Activated T-cell treated with anti-CD3 and anti-CD28 coated beads, Interleukin-2, amount 50 U/mL, for 1 hour (primary cell): ENCODE measurements around the gene TNNC1.

Source experiments
- DNase-seq: peaks from one replicate; pipeline ENCODE4 v3.0.0-alpha.2; 2020

TNNC1 gene

DNA sequence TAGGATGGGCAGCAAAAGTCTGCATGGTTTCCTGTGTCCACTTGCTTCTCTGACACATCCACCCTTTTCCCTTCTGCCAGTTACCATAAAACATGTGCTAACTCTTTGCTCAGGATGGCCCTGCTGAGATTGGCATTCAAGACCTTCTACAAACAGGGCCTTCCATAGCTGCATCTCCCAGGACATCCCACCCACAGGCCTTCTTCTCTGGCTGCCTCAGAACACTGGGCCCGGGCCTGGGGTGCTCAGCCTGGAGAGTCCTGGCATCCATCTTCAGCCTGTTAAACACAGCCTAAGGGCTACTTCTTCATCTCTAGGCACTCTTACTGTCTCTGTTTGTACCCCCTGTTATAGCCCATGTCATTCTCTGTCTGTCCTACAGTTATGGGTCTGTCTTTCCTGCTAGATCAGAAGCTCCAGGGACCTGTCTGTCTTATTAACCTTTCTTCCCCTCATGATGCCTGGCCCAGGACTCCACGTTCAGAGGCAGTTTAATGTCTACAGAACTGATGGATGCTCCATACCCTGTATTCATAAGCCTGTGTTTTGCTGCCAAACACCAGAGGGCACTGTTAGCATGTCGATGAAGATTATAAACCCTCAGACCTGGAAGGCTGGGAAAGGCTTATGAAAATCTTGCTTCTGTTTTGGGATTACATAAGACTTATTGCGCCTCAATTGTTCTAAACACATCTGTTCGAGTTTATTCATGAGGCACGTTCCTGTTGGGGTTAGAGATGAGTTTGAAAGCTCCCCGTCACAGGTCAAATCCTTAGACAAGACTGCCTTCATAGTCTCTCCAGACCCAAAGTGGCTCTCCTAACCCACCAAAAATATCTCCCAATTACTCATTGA, 25.5 kb downstream of the TNNC1 start:
- DNase-seq, result no peak

GRCh38 chr3:52423173-52423572, 30.7 kb downstream of the TNNC1 start:
- DNase-seq, result no peak

DNA sequence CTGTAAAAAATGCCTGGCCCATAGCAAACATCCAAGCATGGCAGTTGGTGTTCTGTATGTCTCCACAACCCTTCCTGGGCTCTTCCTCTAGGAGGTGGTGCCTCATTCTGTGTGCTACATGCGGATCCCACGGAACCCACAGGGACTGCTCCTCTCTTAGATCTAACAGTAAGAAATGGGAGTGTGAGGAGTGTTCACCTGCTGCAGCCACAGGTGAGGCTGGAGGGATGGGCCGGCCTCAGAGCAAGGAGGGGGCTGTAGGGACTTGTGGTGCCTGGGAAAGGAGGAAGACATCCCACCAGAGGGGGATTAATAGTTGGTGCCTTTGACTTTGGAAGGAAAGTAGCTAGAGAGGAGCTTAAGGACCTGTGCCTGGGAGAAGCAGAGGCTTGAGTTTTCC, 31.2 kb downstream of the TNNC1 start:
- no peak for DNase-seq

DNA sequence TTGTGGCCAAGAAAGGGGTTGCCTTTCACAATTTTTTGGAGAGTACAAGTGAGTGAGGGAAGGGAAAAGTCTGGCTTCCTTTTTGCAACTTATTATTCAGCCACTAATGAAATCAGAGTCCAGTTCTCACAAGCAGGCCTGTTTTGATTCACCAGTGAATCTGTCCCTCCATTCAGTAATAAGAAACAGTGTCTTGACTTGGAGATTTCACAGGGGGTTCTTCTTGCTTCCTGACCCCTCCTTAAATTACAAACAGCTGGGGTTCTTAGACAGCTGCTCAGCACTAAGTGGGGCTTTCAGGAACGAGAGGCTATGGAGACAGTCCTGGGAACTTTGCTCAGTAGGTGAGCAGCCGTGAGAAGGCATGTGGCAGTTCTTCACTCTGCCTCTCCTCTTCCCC, 33.5 kb downstream of the TNNC1 start:
- DNase-seq, result no peak

GRCh38 chr3:52415800-52416199, 38.0 kb downstream of the TNNC1 start:
- no peak for DNase-seq

DNA sequence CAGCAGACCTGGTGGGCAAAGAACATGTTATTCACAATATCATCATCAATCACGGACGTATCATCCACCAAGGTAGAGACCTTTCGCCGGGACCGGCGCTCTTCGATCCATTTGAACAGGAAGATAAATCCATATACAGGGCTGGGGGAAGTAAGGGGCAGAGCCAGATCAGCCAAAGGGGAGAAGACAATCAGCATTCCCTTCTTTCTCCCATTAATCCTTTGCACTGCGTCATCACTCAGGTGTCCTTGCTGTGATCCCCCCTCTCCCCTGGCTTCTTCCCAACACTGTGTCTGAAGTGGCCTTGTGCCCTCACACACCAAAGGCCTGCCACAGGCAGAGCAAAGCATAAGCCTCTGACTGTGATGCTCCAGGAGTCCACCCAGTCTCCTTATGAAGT, 45.4 kb downstream of the TNNC1 start:
- DNase-seq, result no peak

DNA sequence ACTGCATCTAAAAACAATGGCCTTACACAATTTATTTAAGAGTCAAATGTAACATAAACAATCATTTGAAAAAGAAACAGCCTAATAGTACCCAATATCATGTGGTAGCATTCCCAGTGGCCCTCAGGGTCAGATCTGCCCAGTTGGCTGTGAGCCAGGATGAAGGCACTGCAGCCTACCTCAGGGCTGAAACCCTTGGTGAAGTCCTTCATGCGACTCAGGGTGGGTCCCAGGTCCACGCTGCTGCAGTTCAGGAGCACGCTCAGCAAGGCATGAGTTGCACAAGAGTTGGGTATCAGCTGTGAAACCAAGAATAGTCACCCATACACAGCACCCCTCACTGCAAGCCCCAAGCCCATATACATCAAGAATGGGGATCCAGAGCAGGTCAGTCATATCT, 46.1 kb downstream of the TNNC1 start:
- no peak for DNase-seq

- no peak for DNase-seq
Measured at GRCh38 chr3:52406791-52407510, 46.9 kb downstream of the TNNC1 start.

DNA sequence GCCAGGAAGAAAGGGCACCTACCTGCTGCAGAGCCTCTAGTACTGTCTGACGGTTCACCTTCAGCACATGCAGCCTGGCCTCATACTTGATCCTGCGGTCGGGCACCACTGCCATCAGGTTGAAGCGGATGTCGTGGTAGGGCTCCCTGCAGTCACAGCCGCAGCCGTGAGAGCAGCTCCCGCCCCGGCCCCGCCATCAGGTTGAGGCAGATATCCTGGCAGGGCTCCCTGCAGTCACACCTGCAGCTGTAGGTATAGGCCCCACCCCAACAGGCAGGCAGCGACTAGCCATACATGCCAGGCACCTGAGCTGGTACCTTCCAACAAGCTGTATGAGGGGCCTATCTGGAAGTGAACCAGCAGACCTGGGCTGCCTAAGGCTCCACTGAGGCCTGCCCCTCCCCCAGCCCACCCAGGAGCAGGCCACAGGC, 47.6 kb downstream of the TNNC1 start:
- DNase-seq, result peak; percentile 17

GRCh38 chr3:52405601-52406110, 48.2 kb downstream of the TNNC1 start:
- DNase-seq, result peak; percentile 11

GRCh38 chr3:52405066-52405465, 48.8 kb downstream of the TNNC1 start:
- DNase-seq, result peak; percentile 6

- DNase-seq, result peak; percentile 6
Measured at GRCh38 chr3:52404391-52404790, 49.5 kb downstream of the TNNC1 start.

- peak; percentile 13 for DNase-seq
Measured at GRCh38 chr3:52403955-52404354, 49.9 kb downstream of the TNNC1 start.

DNA sequence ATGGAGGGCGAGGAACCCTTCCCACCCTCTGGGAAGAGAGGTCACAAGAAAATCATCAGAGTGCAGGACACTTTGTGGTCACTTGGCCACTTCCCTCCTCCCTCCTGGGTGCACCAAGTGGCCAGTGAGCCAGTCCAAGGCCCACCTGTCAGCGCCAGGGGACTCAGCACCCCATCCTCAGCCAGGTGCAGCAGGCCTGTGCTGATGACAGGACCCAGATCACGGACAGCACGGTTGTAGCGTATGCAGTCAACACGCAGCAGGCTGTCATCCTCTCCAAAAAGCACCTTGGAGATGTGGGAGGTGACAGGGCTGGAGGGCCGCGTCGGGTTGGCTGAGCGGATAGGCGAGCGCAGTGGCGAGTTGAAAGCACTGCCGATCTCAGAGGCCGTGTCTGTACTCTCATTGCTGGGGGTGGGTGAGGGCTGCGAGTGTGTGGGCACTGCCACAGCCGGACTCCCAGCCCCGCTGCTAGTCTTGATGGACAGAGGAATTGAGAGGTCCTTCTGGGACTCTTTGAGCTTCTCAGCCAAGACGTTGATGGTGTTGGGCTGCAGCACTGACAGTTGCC, 50.5 kb downstream of the TNNC1 start:
- peak; percentile 12 for DNase-seq

- DNase-seq, result peak; percentile 12
Measured at GRCh38 chr3:52402706-52403270, 51.1 kb downstream of the TNNC1 start.

- DNase-seq, result peak; percentile 15
Measured at GRCh38 chr3:52402101-52402521, 51.7 kb downstream of the TNNC1 start.

DNA sequence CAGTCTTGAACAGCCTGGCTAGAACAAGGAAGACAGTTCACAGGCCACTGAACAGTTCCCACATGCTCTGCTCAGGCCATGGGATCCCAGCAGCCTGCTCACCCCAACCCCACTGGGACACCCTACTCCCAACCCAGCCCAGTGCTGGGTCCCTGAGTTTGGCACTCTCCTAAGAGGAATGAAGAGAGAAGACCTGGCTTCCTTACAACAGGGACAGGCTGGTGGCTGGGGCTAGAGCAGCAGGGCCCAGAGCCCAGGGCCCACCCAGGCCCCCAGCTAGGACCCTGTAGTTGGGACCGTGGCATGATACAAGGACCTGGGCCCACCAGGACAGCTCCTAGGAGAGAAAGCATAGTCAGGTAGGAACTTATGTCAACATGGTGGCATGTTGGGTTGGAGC, 52.3 kb downstream of the TNNC1 start:
- peak; percentile 16 for DNase-seq
